ENCODE results near the gene RASSF8.

DNA sequence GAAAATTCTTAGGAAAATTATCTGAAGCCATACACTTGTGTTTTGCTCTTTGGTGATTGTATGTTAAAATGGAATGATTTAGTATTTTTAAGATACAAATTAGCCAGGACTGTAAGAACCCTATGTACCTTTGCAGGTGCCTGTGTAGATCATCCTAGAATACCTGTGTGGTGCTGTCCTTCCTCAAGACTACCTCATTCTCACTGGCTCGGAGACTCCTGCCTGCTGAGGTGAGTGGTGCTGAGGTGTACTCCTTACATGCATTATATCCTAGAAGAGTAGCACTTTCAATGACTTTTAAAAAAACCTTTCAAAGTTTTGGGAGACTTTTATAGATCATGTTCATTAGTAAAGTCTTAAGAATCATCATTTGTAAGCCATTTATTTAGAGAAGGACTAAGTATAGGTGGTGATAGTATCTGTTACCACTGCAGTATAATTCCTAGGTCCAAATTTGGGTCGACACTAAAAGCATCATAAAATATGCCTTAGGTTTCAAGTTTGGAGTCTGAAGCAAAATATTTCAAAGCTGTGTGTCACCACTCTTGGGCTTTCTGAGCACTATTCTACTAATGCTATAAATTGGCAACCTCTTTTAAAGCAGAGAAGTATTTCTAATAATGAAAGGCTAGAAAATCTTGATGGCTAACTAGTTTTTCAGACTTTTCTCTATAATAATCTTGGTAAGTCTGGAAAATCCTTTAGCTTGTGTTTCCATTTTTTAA lies 36.6 kb downstream of the RASSF8 start:
- no peak for TF ChIP-seq POLR2AphosphoS5 (IDR thresholded peaks at IDR 0.05; ENCODE audit: low read depth)
- no peak for TF ChIP-seq CTCF (conservative IDR thresholded peaks at IDR 0.05; ENCODE audit: low read depth in 2 of 2)
- no peak for TF ChIP-seq REST (IDR thresholded peaks at IDR 0.05; ENCODE audit: unreplicated experiment)
- no peak for TF ChIP-seq EZH2phosphoT487 (IDR thresholded peaks at IDR 0.05; ENCODE audit: unreplicated experiment)
- TF ChIP-seq EZH2 (IDR thresholded peaks at IDR 0.05; ENCODE audit: low read depth, unreplicated experiment) = no peak
- TF ChIP-seq CREB1 (CRISPR knock-in tag; IDR thresholded peaks at IDR 0.05; ENCODE audit: low read depth) = no peak
- no peak for TF ChIP-seq ZNF114 (CRISPR knock-in tag; IDR thresholded peaks at IDR 0.05)
- TF ChIP-seq ZNF331 (CRISPR knock-in tag; IDR thresholded peaks at IDR 0.05; ENCODE audit: low read depth) = no peak
- TF ChIP-seq NANOG (IDR thresholded peaks at IDR 0.05; ENCODE audit: borderline replicate concordance) = no peak
